ENCODE data around the gene MAPK13.
A peak's percentile ranks its signal among the peaks of the same experiment; 100 is the strongest.

The MAPK13 gene

DNA sequence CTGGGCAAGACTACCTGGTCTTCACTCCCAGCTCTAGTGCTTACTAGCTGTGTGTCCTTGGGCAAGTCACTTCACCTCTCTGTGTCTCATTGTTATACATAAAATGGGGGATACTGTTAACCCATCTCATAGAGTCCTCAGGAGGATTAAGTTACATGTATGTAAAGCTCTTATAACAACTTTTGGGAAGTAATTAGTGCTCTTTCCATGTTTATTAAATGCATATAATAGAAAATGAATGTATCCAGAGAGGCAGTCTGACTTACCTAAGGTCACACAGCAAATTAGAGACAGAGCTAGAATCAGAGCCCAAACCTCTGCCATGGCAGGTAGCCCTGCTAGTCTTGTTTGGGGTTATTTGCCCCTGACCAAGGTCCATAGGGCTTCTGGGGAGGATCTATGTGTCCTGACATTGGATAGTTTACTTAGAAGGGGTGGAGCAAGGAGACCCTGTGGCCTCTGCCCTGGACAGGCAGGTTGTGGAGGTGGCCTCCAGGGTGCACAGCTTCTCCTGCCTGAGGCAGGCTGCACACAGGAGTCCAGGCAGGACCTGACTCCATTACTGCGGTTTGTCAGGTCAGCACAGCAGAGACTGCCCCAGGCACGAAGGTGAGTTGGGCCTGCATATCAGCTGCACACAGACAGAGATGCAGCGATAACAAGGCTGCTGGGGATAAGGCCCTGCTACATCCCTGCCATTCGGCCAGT is 8.4 kb upstream of the MAPK13 start:
- no peak for TF ChIP-seq NFIC (IDR thresholded peaks at IDR 0.05)
- no peak for TF ChIP-seq ZBTB7A (IDR thresholded peaks at IDR 0.05; ENCODE audit: low read depth)
- TF ChIP-seq RAD21 (IDR thresholded peaks at IDR 0.05; ENCODE audit: low read depth): no peak
- no peak for TF ChIP-seq TAF1 (IDR thresholded peaks at IDR 0.05; ENCODE audit: low read depth)
- TF ChIP-seq, protein P1, sequence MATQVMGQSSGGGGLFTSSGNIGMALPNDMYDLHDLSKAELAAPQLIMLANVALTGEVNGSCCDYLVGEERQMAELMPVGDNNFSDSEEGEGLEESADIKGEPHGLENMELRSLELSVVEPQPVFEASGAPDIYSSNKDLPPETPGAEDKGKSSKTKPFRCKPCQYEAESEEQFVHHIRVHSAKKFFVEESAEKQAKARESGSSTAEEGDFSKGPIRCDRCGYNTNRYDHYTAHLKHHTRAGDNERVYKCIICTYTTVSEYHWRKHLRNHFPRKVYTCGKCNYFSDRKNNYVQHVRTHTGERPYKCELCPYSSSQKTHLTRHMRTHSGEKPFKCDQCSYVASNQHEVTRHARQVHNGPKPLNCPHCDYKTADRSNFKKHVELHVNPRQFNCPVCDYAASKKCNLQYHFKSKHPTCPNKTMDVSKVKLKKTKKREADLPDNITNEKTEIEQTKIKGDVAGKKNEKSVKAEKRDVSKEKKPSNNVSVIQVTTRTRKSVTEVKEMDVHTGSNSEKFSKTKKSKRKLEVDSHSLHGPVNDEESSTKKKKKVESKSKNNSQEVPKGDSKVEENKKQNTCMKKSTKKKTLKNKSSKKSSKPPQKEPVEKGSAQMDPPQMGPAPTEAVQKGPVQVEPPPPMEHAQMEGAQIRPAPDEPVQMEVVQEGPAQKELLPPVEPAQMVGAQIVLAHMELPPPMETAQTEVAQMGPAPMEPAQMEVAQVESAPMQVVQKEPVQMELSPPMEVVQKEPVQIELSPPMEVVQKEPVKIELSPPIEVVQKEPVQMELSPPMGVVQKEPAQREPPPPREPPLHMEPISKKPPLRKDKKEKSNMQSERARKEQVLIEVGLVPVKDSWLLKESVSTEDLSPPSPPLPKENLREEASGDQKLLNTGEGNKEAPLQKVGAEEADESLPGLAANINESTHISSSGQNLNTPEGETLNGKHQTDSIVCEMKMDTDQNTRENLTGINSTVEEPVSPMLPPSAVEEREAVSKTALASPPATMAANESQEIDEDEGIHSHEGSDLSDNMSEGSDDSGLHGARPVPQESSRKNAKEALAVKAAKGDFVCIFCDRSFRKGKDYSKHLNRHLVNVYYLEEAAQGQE (IDR thresholded peaks at IDR 0.05; ENCODE audit: low read depth): no peak
- TF ChIP-seq EP300 (IDR thresholded peaks at IDR 0.05; ENCODE audit: borderline replicate concordance): no peak
- TF ChIP-seq YY1 (IDR thresholded peaks at IDR 0.05; ENCODE audit: low read depth): no peak
- TF ChIP-seq, protein P2, sequence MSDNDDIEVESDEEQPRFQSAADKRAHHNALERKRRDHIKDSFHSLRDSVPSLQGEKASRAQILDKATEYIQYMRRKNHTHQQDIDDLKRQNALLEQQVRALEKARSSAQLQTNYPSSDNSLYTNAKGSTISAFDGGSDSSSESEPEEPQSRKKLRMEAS (IDR thresholded peaks at IDR 0.05): no peak
- TF ChIP-seq, protein P3, sequence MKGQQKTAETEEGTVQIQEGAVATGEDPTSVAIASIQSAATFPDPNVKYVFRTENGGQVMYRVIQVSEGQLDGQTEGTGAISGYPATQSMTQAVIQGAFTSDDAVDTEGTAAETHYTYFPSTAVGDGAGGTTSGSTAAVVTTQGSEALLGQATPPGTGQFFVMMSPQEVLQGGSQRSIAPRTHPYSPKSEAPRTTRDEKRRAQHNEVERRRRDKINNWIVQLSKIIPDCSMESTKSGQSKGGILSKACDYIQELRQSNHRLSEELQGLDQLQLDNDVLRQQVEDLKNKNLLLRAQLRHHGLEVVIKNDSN (IDR thresholded peaks at IDR 0.05): no peak
- no peak for TF ChIP-seq FOXM1 (IDR thresholded peaks at IDR 0.05; ENCODE audit: borderline replicate concordance, low read depth)
- no peak for TF ChIP-seq EGR1 (IDR thresholded peaks at IDR 0.05)

DNA sequence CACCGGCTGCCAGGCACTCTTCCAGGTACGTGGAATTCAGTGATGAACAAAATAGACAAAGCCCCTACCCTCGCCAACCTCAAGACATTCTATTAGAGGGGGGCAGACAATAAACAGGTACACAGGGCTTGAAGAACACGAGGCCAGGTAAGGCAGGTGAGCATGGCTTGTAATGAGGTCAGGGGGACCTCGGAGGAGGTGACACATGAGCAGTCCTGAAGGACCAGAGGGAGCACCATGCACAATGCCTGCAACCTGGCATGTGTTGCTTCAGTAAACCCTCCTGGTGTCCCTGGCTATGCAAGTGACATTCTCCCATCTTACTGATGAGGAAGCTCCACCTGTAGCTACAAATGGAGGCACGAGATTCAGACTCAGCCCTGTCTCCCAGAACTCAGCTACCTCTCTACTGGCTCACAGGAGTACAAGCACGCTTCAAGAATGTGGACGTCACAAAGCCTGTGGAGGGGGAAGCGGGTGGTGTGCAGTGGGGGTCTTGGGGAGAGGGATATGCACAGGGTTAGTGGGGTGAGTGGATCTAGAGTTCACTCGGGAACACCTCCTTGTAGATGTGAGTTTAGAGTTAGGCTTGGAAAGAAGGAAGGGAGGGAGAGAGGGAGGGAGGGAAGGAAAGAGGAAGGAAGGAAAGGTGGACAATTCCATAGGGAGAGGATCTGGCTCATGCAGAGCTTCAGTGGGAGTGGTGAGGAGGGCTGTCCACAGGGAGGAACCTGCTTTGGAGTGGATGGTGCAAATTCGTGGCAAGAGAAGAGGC is 7.6 kb upstream of the MAPK13 start:
- TF ChIP-seq ZBTB7A (IDR thresholded peaks at IDR 0.05; ENCODE audit: low read depth): no peak
- TF ChIP-seq, protein P2 (IDR thresholded peaks at IDR 0.05): no peak

DNA sequence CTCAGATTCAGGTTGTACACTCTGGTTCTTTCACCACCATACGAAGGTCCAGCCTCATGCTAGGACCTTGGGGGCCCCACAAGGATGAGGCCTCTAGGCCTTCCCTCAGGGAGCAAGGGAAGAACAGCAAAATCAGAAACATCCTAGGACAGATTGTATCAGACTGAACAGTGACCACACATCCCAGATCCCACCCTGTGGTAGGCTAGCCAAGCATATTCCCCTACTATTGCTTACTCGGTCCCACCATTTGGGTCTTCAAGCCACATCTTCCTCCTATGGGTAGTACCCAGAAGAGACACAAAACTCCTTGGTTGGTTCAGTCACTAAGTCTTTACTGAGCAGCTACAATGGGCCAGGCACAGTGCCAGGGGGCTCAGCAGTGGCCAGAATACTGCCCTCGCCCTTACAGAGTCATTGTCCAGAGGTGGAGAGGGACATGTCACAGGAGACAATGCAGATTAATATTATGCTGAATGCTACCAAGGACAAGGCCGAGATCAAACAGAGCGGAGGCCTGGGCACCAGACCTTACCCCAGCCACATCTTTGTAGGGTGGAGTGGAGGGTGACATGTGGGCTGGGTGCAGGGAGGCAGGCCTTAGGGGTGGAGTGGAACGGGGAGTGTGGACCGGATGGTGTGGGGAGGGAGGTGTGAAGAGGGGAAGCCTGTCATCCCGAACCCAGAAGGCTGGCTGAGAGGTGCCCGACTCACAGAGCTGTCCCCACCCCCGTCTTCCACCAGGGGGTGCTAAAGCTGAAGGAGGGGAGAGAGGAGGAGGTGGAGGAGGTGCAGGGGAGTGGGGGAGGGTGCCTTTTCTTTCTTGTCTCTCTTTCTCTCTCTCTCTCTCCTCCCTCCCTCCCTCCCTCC is 6.8 kb upstream of the MAPK13 start:
- TF ChIP-seq CREB1 (IDR thresholded peaks at IDR 0.05; ENCODE audit: low read depth): no peak
- peak; percentile 76 for TF ChIP-seq RAD21 (IDR thresholded peaks at IDR 0.05; ENCODE audit: low read depth)
- TF ChIP-seq, protein P3 (IDR thresholded peaks at IDR 0.05): no peak

DNA sequence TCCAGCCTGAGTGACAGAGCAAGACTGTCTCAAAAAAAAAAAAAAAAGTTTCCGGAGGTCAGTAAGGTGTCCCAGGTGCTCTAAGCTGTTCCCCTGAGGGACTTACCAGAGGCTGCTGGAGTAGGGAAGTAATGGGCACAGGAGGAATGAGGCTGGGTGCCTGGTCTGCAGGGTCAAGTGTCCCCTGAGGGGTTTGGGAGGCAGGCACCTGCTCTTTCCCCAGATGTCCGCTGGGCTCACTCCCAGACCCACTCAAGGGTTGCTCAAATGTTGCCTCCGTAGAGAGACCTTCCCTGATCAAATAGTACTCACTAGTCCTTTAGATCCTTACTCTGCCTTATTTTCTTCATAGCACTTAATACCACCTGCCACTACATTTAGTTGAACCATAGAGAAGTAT is 5.4 kb upstream of the MAPK13 start:
- TF ChIP-seq FOXM1 (IDR thresholded peaks at IDR 0.05; ENCODE audit: borderline replicate concordance, low read depth): no peak
- no peak for TF ChIP-seq NFIC (IDR thresholded peaks at IDR 0.05)
- TF ChIP-seq EP300 (IDR thresholded peaks at IDR 0.05; ENCODE audit: borderline replicate concordance): no peak
- no peak for TF ChIP-seq RAD21 (IDR thresholded peaks at IDR 0.05; ENCODE audit: low read depth)
- TF ChIP-seq TCF12 (IDR thresholded peaks at IDR 0.05; ENCODE audit: low read depth): no peak
- TF ChIP-seq EGR1 (IDR thresholded peaks at IDR 0.05): no peak
- no peak for TF ChIP-seq CEBPB (IDR thresholded peaks at IDR 0.05)
- TF ChIP-seq ZBTB7A (IDR thresholded peaks at IDR 0.05; ENCODE audit: low read depth): no peak
- no peak for TF ChIP-seq YY1 (IDR thresholded peaks at IDR 0.05; ENCODE audit: low read depth)
- no peak for TF ChIP-seq TEAD4 (IDR thresholded peaks at IDR 0.05)

DNA sequence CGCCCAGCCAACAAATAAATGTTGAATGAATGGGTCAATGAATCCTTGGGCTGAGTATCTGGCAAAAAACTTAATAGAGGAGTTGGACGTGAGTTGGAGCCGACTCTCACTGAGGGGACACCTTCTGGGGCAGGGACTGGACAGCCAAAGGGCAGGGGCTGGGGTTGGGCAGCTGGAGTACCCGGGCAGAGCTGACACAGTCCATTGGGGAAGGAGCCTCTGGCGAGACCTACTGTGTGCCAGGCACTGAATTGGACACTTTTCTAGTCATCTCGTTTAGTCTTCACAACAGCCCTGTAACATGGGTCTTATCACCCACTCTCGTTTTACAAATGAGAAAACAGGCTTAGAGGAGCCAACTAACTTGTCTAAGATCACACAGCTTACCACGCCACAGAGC is 4.7 kb upstream of the MAPK13 start:
- TF ChIP-seq NFIC (IDR thresholded peaks at IDR 0.05) (no peak), TEAD4 (IDR thresholded peaks at IDR 0.05) (no peak), FOXM1 (IDR thresholded peaks at IDR 0.05; ENCODE audit: borderline replicate concordance, low read depth) (no peak), TAF1 (IDR thresholded peaks at IDR 0.05; ENCODE audit: low read depth) (no peak), EP300 (IDR thresholded peaks at IDR 0.05; ENCODE audit: borderline replicate concordance) (no peak), ZBTB7A (IDR thresholded peaks at IDR 0.05; ENCODE audit: low read depth) (no peak), CREB1 (IDR thresholded peaks at IDR 0.05; ENCODE audit: low read depth) (no peak), YY1 (IDR thresholded peaks at IDR 0.05; ENCODE audit: low read depth) (no peak), EGR1 (IDR thresholded peaks at IDR 0.05) (no peak), CEBPB (IDR thresholded peaks at IDR 0.05) (no peak)
- TF ChIP-seq, protein P1 (IDR thresholded peaks at IDR 0.05; ENCODE audit: low read depth): no peak
- TF ChIP-seq, protein P3 (IDR thresholded peaks at IDR 0.05): no peak
- TF ChIP-seq, protein P2 (IDR thresholded peaks at IDR 0.05): no peak
